WTC11 (cell line): ENCODE data around the gene HDLBP. TPM values are rescaled to one million over a fixed set of nuclear protein-coding genes. Genes with fewer than 3 reads are reported as not detected.

ENCODE experiments used
- ATAC-seq: fragments of 200-7000 bp; cut with Tn5 transposase; 2 replicates; pipeline ENCODE4 v1.10.0; 2021; ENCODE audit warnings: mild to moderate bottlenecking, moderate library complexity
- CTCF ChIA-PET: fragments of 300-600 bp; sonication (Branson Sonifier 250); formaldehyde crosslinking; loops from one replicate; lab custom pipeline; 2021; ENCODE audit warnings: antibody characterized with exemption; lab: Charles Lee
- POLR2A ChIA-PET: fragments of 350-600 bp; sonication (Branson Sonifier 250); formaldehyde crosslinking; loops from one replicate; lab custom pipeline; 2021; ENCODE audit warnings: antibody characterized with exemption; lab: Charles Lee
- DNase-seq: peaks from one replicate; pipeline ENCODE4 v3.0.0; 2021; ENCODE audit warnings: low spot score
- H3K27ac Mint-ChIP-seq: 2 replicates; pipeline ENCODE4 v1.8.0; 2021; ENCODE audit warnings: mixed read lengths
- H3K27me3 Mint-ChIP-seq: 2 replicates; pipeline ENCODE4 v1.8.0; 2021; ENCODE audit warnings: low read depth, mild to moderate bottlenecking, moderate library complexity, mixed read lengths
- H3K36me3 Mint-ChIP-seq: 2 replicates; pipeline ENCODE4 v1.8.0; 2021; ENCODE audit warnings: mixed read lengths
- H3K4me1 Mint-ChIP-seq: 2 replicates; pipeline ENCODE4 v1.8.0; 2022; ENCODE audit warnings: mixed read lengths
- H3K4me3 Mint-ChIP-seq: 2 replicates; pipeline ENCODE4 v1.8.0; 2021; ENCODE audit warnings: mild to moderate bottlenecking, moderate library complexity, mixed read lengths
- H3K9me3 Mint-ChIP-seq: 2 replicates; pipeline ENCODE4 v1.8.0; 2021; ENCODE audit warnings: mixed read lengths
- ARID4B ChIP-seq: sonication (generic); formaldehyde crosslinking; IDR thresholded peaks from 2 replicates; pipeline ENCODE4 v1.8.0; 2023; ENCODE audit warnings: missing genetic modification reagents, mild to moderate bottlenecking, borderline replicate concordance
- E2F1 ChIP-seq: sonication (generic); formaldehyde crosslinking; IDR thresholded peaks from 2 replicates; pipeline ENCODE4 v1.8.0; 2022; ENCODE audit warnings: mild to moderate bottlenecking, missing genetic modification reagents
- ESRRA ChIP-seq: sonication (generic); formaldehyde crosslinking; IDR thresholded peaks from 2 replicates; pipeline ENCODE4 v1.8.1; 2022; ENCODE audit warnings: mild to moderate bottlenecking, missing genetic modification reagents, borderline replicate concordance
- FOXK1 ChIP-seq: sonication (generic); formaldehyde crosslinking; IDR thresholded peaks from 2 replicates; pipeline ENCODE4 v1.8.0; 2022; ENCODE audit warnings: mild to moderate bottlenecking, moderate library complexity, missing genetic modification reagents
- IRF2 ChIP-seq: sonication (generic); formaldehyde crosslinking; IDR thresholded peaks from 2 replicates; pipeline ENCODE4 v1.8.0; 2022; ENCODE audit warnings: low read depth, missing genetic modification reagents, borderline replicate concordance
- JUN ChIP-seq: sonication (generic); formaldehyde crosslinking; IDR thresholded peaks from 2 replicates; pipeline ENCODE4 v1.8.0; 2023; ENCODE audit warnings: mild to moderate bottlenecking, missing genetic modification reagents
- MLX ChIP-seq: sonication (generic); formaldehyde crosslinking; IDR thresholded peaks from 2 replicates; pipeline ENCODE4 v1.8.1; 2023; ENCODE audit warnings: mild to moderate bottlenecking, missing genetic modification reagents, moderate library complexity
- MXD4 ChIP-seq: fragments of 250-450 bp; sonication (Bioruptor Pico); IDR thresholded peaks from 2 replicates; pipeline ENCODE4 v1.8.0; 2021; ENCODE audit warnings: mild to moderate bottlenecking, moderate library complexity, borderline replicate concordance
- NFE2L1 ChIP-seq: sonication (generic); formaldehyde crosslinking; IDR thresholded peaks from 2 replicates; pipeline ENCODE4 v1.8.1; 2023; ENCODE audit warnings: missing genetic modification reagents
- ZNF263 ChIP-seq: sonication (generic); formaldehyde crosslinking; IDR thresholded peaks from 2 replicates; pipeline ENCODE4 v1.8.1; 2022; ENCODE audit warnings: low read depth, mild to moderate bottlenecking, moderate library complexity, missing genetic modification reagents
- ZNF671 ChIP-seq: fragments of 250-450 bp; sonication (Bioruptor Pico); IDR thresholded peaks from 2 replicates; pipeline ENCODE4 v1.8.0; 2021; ENCODE audit warnings: mild to moderate bottlenecking
- total RNA-seq: library from RNA; stranded (reverse); gene quantifications from 3 replicates; pipeline ENCODE4 v1.2.3, GENCODE V29; 2021
- TF ChIP-seq, protein P1 (sequence below): sonication (generic); formaldehyde crosslinking; IDR thresholded peaks from 2 replicates; pipeline ENCODE4 v1.8.1; 2022; ENCODE audit warnings: mild to moderate bottlenecking, moderate library complexity, missing genetic modification reagents
- TF ChIP-seq, protein P2 (sequence below): sonication (generic); formaldehyde crosslinking; IDR thresholded peaks from 2 replicates; pipeline ENCODE4 v1.8.0; 2022; ENCODE audit warnings: missing genetic modification reagents
- TF ChIP-seq, protein P3 (sequence below): fragments of 250-450 bp; sonication (Bioruptor Pico); conservative IDR thresholded peaks from 2 replicates; pipeline ENCODE4 v1.9.0; 2021; ENCODE audit warnings: mild to moderate bottlenecking

The HDLBP gene
- total RNA-seq, 1 experiment from 2014 or later = 368 TPM

DNA sequence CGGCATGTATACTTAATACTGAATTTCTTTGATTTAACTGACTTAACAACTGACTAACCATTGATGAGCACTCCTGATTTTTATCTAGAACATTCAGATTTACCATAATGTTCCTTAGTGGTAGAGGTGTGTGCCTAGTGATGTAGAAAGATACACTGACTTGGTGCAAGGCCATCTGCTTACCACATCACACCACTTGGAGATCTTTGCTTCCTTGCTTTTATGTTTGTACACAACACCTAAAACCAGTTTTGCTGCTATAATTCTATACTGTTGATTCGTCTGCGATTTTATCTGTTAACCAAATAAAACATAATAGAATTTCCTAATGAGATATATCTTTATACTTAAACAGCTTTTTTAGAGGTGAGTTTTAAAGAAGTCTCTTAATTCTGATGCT is 36.8 kb upstream of the HDLBP start:
- Mint-ChIP-seq H3K9me3 (no peaks in the 10 kb centered on the region), H3K4me1 (peaks cover 18% of the 10 kb centered on the region), H3K27me3 (no peaks in the 10 kb centered on the region), H3K27ac (no peak overlapping the region), H3K36me3 (peaks cover 61% of the 10 kb centered on the region), H3K4me3 (no peak overlapping the region)
- ChIA-PET POLR2A (no interaction called here), CTCF (no interaction called here)
- DNase-seq (no peak), ATAC-seq (no peak)
- TF ChIP-seq, protein P1, sequence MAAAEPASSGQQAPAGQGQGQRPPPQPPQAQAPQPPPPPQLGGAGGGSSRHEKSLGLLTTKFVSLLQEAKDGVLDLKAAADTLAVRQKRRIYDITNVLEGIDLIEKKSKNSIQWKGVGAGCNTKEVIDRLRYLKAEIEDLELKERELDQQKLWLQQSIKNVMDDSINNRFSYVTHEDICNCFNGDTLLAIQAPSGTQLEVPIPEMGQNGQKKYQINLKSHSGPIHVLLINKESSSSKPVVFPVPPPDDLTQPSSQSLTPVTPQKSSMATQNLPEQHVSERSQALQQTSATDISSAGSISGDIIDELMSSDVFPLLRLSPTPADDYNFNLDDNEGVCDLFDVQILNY = no peak
- TF ChIP-seq MLX (CRISPR knock-in tag) (no peak), E2F1 (no peak), NFE2L1 (CRISPR knock-in tag) (no peak), ESRRA (CRISPR knock-in tag) (no peak), ARID4B (CRISPR knock-in tag) (no peak), JUN (CRISPR knock-in tag) (no peak), ZNF671 (no peak), FOXK1 (CRISPR knock-in tag) (no peak), MXD4 (CRISPR knock-in tag) (no peak), ZNF263 (CRISPR knock-in tag) (no peak), IRF2 (CRISPR knock-in tag) (no peak)
- TF ChIP-seq, protein P2, sequence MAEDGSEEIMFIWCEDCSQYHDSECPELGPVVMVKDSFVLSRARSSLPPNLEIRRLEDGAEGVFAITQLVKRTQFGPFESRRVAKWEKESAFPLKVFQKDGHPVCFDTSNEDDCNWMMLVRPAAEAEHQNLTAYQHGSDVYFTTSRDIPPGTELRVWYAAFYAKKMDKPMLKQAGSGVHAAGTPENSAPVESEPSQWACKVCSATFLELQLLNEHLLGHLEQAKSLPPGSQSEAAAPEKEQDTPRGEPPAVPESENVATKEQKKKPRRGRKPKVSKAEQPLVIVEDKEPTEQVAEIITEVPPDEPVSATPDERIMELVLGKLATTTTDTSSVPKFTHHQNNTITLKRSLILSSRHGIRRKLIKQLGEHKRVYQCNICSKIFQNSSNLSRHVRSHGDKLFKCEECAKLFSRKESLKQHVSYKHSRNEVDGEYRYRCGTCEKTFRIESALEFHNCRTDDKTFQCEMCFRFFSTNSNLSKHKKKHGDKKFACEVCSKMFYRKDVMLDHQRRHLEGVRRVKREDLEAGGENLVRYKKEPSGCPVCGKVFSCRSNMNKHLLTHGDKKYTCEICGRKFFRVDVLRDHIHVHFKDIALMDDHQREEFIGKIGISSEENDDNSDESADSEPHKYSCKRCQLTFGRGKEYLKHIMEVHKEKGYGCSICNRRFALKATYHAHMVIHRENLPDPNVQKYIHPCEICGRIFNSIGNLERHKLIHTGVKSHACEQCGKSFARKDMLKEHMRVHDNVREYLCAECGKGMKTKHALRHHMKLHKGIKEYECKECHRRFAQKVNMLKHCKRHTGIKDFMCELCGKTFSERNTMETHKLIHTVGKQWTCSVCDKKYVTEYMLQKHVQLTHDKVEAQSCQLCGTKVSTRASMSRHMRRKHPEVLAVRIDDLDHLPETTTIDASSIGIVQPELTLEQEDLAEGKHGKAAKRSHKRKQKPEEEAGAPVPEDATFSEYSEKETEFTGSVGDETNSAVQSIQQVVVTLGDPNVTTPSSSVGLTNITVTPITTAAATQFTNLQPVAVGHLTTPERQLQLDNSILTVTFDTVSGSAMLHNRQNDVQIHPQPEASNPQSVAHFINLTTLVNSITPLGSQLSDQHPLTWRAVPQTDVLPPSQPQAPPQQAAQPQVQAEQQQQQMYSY (CRISPR knock-in tag) = no peak
- TF ChIP-seq, protein P3, sequence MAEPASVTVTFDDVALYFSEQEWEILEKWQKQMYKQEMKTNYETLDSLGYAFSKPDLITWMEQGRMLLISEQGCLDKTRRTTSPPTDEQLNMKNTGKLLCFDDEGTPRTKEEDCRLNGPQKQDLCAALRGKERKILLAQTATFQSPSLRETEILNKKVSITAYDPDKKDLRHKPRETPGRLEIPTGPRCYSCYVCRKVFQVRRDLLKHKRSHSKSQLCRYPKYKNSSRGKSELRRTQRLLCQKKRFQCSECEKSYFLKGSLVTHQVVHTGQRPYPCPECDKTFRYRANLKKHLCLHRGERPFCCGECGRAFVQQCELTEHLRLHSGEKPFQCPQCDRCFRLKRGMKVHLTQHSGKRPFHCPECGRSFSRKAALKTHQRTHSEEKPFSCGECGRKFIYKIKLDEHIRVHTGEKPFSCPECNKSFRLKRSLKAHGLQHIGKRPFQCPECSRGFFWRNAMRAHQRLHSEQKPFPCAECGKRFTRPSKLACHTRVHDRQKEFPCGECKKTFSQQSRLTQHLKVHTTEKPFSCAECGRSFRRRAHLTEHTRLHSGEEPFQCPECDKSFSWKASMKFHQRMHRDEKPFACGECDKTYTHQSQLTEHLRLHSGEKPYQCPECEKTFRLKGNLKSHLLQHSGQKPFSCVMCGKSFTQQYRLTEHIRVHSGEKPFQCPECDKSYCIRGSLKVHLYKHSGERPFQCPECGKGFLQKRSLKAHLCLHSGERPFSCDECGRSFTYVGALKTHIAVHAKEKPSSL = no peak
